ENCODE measurements around the gene HSD17B12. TPM values are rescaled to one million over a fixed set of nuclear protein-coding genes. Genes with fewer than 3 reads are reported as not detected.
A peak's percentile ranks its signal among the peaks of the same experiment; 100 is the strongest.

The HSD17B12 gene
- total and polyA plus RNA-seq, 2 of the 4 experiments (the other 2 are of a cell fraction), result 38.0 to 44.6 TPM

- POLR2A ChIA-PET (ENCODE audit: unreplicated experiment), result no interaction called here
- H4K20me1 ChIP-seq (ENCODE audit: insufficient read depth, low read length), result no peaks in the 10 kb centered on the region
- H3K4ac ChIP-seq (ENCODE audit: low read depth, low read length), result no peak overlapping the region
- no peak overlapping the region for H4K91ac ChIP-seq (ENCODE audit: insufficient read depth, low read depth, low read length)
- H3K14ac ChIP-seq (replicated peaks; ENCODE audit: low read depth, low read length), result no peak overlapping the region
- no TSS peak for BruUV-seq (replicated peaks)
- H3K79me1 ChIP-seq (ENCODE audit: low read depth in 1 of 2, low read length in 2 of 2), result no peaks in the 10 kb centered on the region
- no peak overlapping the region for H2BK120ac ChIP-seq (ENCODE audit: low read depth, low read length)
- H3K27ac ChIP-seq (ENCODE audit: insufficient read depth, low read length), result no peak overlapping the region
- H2AK9ac ChIP-seq (replicated peaks; ENCODE audit: low read depth, low read length, poor library complexity), result no peak overlapping the region
- peaks cover 1% of the 10 kb centered on the region; the same call in 1 of the 2 replicates for H3K36me3 ChIP-seq (ENCODE audit: control insufficient read depth, insufficient read depth, low read length)
- no peak overlapping the region for H3K4me2 ChIP-seq (ENCODE audit: low read depth, low read length)
- no peaks in the 10 kb centered on the region for H3K4me1 ChIP-seq (ENCODE audit: control insufficient read depth, insufficient read depth, low read length)
- no peaks in the 10 kb centered on the region for H3K9me3 ChIP-seq (ENCODE audit: control insufficient read depth, insufficient read depth, low read length)
- no peaks in the 10 kb centered on the region for H3K9me1 ChIP-seq (ENCODE audit: insufficient read depth, low read length)
- H3K27me3 ChIP-seq (ENCODE audit: control insufficient read depth, insufficient read depth, low read length), result no peaks in the 10 kb centered on the region
- H3K4me3 ChIP-seq (ENCODE audit: insufficient read depth, low read depth, low read length), result no peak overlapping the region
- in situ Hi-C loops (cut with MboI; ENCODE audit: low sequenced_read_pairs) (no loop called here), intact Hi-C loops (cut with micrococcal nuclease) (loop anchor here (2.0 to 10.0 kb wide), 4 partner anchors 209 to 436 kb away; no protein-coding TSS in a partner anchor), dilution Hi-C loops (cut with HindIII; ENCODE audit: low sequenced_read_pairs, unreplicated experiment) (no loop called here)
- H2AFZ ChIP-seq (replicated peaks; ENCODE audit: low read length, poor library complexity), result no peak overlapping the region
- no peak overlapping the region for H4K5ac ChIP-seq (ENCODE audit: low read depth, low read length)
- peak; percentile 18 for DNase-seq
- no peak overlapping the region for H3K9ac ChIP-seq (ENCODE audit: low read depth, low read length)
- ATAC-seq (ENCODE audit: low read depth), result no peak
- no peak overlapping the region for H2BK20ac ChIP-seq (ENCODE audit: low read depth, low read length)
- no peak for TF ChIP-seq CTCF (conservative IDR thresholded peaks at IDR 0.05; ENCODE audit: low read depth, low read length)
- no peak for TF ChIP-seq POLR2A (IDR thresholded peaks at IDR 0.05; ENCODE audit: low read depth, low read length)
- TF ChIP-seq MXI1 (IDR thresholded peaks at IDR 0.05; ENCODE audit: borderline replicate concordance, low read depth, low read length), result no peak
- no peak for TF ChIP-seq NFE2L2 (IDR thresholded peaks at IDR 0.05; ENCODE audit: low read depth, low read length)
- no peak for TF ChIP-seq SMC3 (IDR thresholded peaks at IDR 0.05; ENCODE audit: low read depth, low read length)
- TF ChIP-seq USF2 (IDR thresholded peaks at IDR 0.05; ENCODE audit: low read depth, low read length), result no peak
- no peak for TF ChIP-seq CHD1 (IDR thresholded peaks at IDR 0.05; ENCODE audit: low read depth, low read length)
- TF ChIP-seq RAD21 (IDR thresholded peaks at IDR 0.05; ENCODE audit: low read length), result no peak
- TF ChIP-seq BHLHE40 (IDR thresholded peaks at IDR 0.05; ENCODE audit: low read depth, low read length), result no peak
- TF ChIP-seq RFX5 (IDR thresholded peaks at IDR 0.05; ENCODE audit: low read depth, low read length), result no peak
- TF ChIP-seq ELK1 (IDR thresholded peaks at IDR 0.05; ENCODE audit: borderline replicate concordance, low read depth, low read length), result no peak
- H2BK5ac ChIP-seq (ENCODE audit: low read depth, low read length, poor library complexity, severe bottlenecking), result no peak overlapping the region
- no peak overlapping the region for H3K56ac ChIP-seq (ENCODE audit: extremely low read depth, insufficient read depth, low read length)
- CTCF ChIA-PET, result interaction anchor here (0.7 to 1.0 kb wide), 2 partner anchors 11 to 355 kb away, joined by 3 to 8 read pairs; no protein-coding TSS in a partner anchor
- no peak overlapping the region for H2BK15ac ChIP-seq (ENCODE audit: low read depth, low read length)
- H4K8ac ChIP-seq (ENCODE audit: low read depth in 2 of 2, low read length in 2 of 2), result no peak overlapping the region
- no peak overlapping the region for H2AK5ac ChIP-seq (ENCODE audit: low read depth, low read length)
- H3K23ac ChIP-seq (ENCODE audit: low read depth, low read length), result no peak overlapping the region
- H3K18ac ChIP-seq (ENCODE audit: low read depth, low read length), result no peak overlapping the region
Measured at GRCh38 chr11:43853781-43854180, 173.2 kb downstream of the HSD17B12 start.

Measured in IMR-90 (cell line).